GM20000 (cell line): ENCODE results near the gene IFT43.

Experiments
- DNase-seq: peaks from one replicate; pipeline ENCODE4 v3.0.0; 2012; ENCODE audit warnings: low spot score
- CTCF ChIP-seq: IDR thresholded peaks from 2 replicates; pipeline ENCODE4 v1.5.1; 2012; ENCODE audit warnings: mild to moderate bottlenecking, control low read depth; ENCODE audit errors: extremely low read depth, missing control alignments

The IFT43 gene

GRCh38 chr14:75985618-75986438, at the start of gene IFT43:
Gene IFT43, plus strand, starts transcription at chr14:75985763. Its CDS starts 24 bp downstream, at chr14:75985787.
- DNase-seq, result peak; percentile 94
- no peak for TF ChIP-seq CTCF

- no peak for DNase-seq
- TF ChIP-seq CTCF, result no peak
Observed at GRCh38 chr14:75939200-75939599, 46.4 kb upstream of the IFT43 start.

GRCh38 chr14:75941030-75941429, 44.5 kb upstream of the IFT43 start:
- no peak for DNase-seq
- TF ChIP-seq CTCF, result no peak

GRCh38 chr14:75944607-75945241, 40.8 kb upstream of the IFT43 start:
- DNase-seq, result no peak
- TF ChIP-seq CTCF, result no peak

- TF ChIP-seq CTCF, result no peak
- DNase-seq, result no peak
Observed at GRCh38 chr14:75946785-75947184, 38.8 kb upstream of the IFT43 start.

GRCh38 chr14:75952489-75952888, 33.1 kb upstream of the IFT43 start:
- no peak for TF ChIP-seq CTCF
- DNase-seq, result no peak

GRCh38 chr14:75959031-75959430, 26.5 kb upstream of the IFT43 start:
- no peak for TF ChIP-seq CTCF
- DNase-seq, result no peak
